Measurements from ENCODE around the gene OR2A1. TPM values are rescaled to one million over a fixed set of nuclear protein-coding genes. Genes with fewer than 3 reads are reported as not detected.
"Not testable (repeated sequence)": the region's sequence is repeated elsewhere in the genome, so short reads cannot be mapped to it uniquely, and the experiment has no call there.

The OR2A1 gene
- total and polyA plus RNA-seq, 2 of the 8 experiments (the other 6 are each of a cell fraction or from before 2014, with no cell fraction given) = 0.05 TPM; not detected in 1

DNA sequence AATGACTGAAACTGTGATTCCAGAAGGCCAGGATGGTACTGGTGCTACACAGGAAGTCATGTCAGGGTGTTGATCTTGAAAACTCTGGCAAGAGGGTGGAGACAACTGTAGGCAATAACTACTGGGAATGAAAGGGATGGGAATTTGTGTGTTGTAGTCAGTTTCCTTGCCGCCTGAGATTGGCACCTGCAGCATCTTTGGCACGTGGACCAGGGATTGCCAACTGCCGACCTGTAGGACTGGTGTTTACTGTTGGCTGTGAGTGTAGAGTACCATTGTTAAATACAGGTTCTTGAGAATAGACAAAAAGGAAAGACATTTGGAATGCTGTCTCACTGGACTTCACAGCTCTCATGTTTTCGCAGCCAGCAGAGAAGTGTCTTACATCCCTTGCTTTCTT lies 11.1 kb downstream of the OR2A1 start:
- H3K27ac ChIP-seq (ENCODE audit: low read depth, low read length); H3K18ac ChIP-seq (ENCODE audit: extremely low read depth, low read length); H3K27me3 ChIP-seq (replicated peaks in 1 of 4; ENCODE audit: control insufficient read depth in 3 of 4, extremely low read depth in 1 of 4, insufficient read depth in 3 of 4, low read length in 3 of 4); H3K56ac ChIP-seq (replicated peaks; ENCODE audit: insufficient read length, low read depth, low read length); DNase-seq (ENCODE audit: low read depth in 1 of 2, low spot score in 2 of 2); H3K4ac ChIP-seq (replicated peaks; ENCODE audit: insufficient read length, low read depth, low read length); H3K79me1 ChIP-seq (ENCODE audit: low read depth, low read length); H3K4me3 ChIP-seq (ENCODE audit: extremely low read depth in 1 of 4, insufficient read depth in 2 of 4, low read depth in 3 of 4, low read length in 4 of 4); H2BK12ac ChIP-seq (ENCODE audit: low read depth, low read length); H4K5ac ChIP-seq (ENCODE audit: insufficient read length, low read depth, low read length); H2BK120ac ChIP-seq (replicated peaks; ENCODE audit: low read depth, low read length); H2BK5ac ChIP-seq (ENCODE audit: low read depth, low read length); H3K4me2 ChIP-seq (ENCODE audit: insufficient read depth in 1 of 2, low read depth in 2 of 2, low read length in 2 of 2); H3K23me2 ChIP-seq (ENCODE audit: low read depth, low read length); H2BK20ac ChIP-seq (ENCODE audit: low read length); H2AK5ac ChIP-seq (ENCODE audit: low read depth, low read length); CTCF ChIA-PET (ENCODE audit: partially characterized antibody); H4K91ac ChIP-seq (replicated peaks; ENCODE audit: insufficient read length, low read length); H4K20me1 ChIP-seq (replicated peaks in 1 of 2; ENCODE audit: control insufficient read depth in 1 of 2, insufficient read depth in 2 of 2, low read length in 2 of 2); POLR2A ChIA-PET (ENCODE audit: partially characterized antibody); H3K79me2 ChIP-seq (ENCODE audit: control insufficient read depth in 1 of 2, insufficient read depth in 2 of 2, low read length in 2 of 2); H3K36me3 ChIP-seq (ENCODE audit: control insufficient read depth in 2 of 4, insufficient read depth in 4 of 4, low read length in 3 of 4); H4K8ac ChIP-seq (ENCODE audit: extremely low read depth, insufficient read depth, low read length); H3K4me1 ChIP-seq (replicated peaks in 1 of 4; ENCODE audit: control insufficient read depth in 3 of 4, insufficient read depth in 4 of 4, low read length in 3 of 4); H2AFZ ChIP-seq (ENCODE audit: low read length); H3K9me3 ChIP-seq (ENCODE audit: insufficient read depth in 2 of 2, low read depth in 1 of 2, low read length in 1 of 2); FAIRE-seq; H3K23ac ChIP-seq (ENCODE audit: insufficient read length); H2BK15ac ChIP-seq (ENCODE audit: low read length); H3K9ac ChIP-seq (replicated peaks in 1 of 4; ENCODE audit: extremely low read depth in 1 of 4, low read depth in 3 of 4, low read length in 3 of 4); H3K14ac ChIP-seq (ENCODE audit: insufficient read length): not testable (repeated sequence)
- 95% methylated on average over 3 of the region's 4 CpGs; no CpG with 5 or more reads in 1 of the 2 experiments for WGBS, 2 experiments (ENCODE audit: extremely low coverage in 1 of 2, insufficient coverage in 1 of 2, insufficient read length in 1 of 2, insufficient replicate concordance in 2 of 2, low coverage in 1 of 2, low lambda C conversion rate in 2 of 2, missing lambda C conversion rate in 1 of 2)

DNA sequence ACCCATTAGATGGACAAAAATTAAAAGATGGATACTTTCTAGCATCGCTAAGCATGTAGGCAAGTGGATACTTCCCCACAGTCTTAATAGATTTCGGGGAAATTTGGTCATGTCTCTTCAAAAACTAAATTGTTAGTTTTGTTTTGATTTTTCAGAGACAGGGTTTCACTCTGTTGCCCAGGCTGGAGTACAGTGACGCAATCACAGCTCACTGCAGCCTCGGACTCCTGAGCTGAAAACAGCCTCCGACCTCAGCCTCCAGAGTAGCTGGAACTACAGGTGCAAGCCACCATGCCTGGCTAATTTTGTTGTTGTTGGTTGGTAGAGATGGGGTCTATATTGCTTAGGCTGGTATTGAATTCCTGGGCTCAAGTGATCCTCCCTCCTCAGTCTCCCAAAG lies 13.6 kb downstream of the OR2A1 start:
- H4K8ac ChIP-seq (ENCODE audit: extremely low read depth, insufficient read depth, low read length); H2BK5ac ChIP-seq (ENCODE audit: low read depth, low read length); H4K91ac ChIP-seq (replicated peaks; ENCODE audit: insufficient read length, low read length); DNase-seq (ENCODE audit: low read depth in 1 of 2, low spot score in 2 of 2); H3K23me2 ChIP-seq (ENCODE audit: low read depth, low read length); FAIRE-seq; H3K4me3 ChIP-seq (ENCODE audit: extremely low read depth in 1 of 4, insufficient read depth in 2 of 4, low read depth in 3 of 4, low read length in 4 of 4); CTCF ChIA-PET (ENCODE audit: partially characterized antibody); H3K4ac ChIP-seq (replicated peaks; ENCODE audit: insufficient read length, low read depth, low read length); H3K56ac ChIP-seq (replicated peaks; ENCODE audit: insufficient read length, low read depth, low read length); H4K5ac ChIP-seq (ENCODE audit: insufficient read length, low read depth, low read length); H3K4me1 ChIP-seq (replicated peaks in 1 of 4; ENCODE audit: control insufficient read depth in 3 of 4, insufficient read depth in 4 of 4, low read length in 3 of 4); H3K27me3 ChIP-seq (replicated peaks in 1 of 4; ENCODE audit: control insufficient read depth in 3 of 4, extremely low read depth in 1 of 4, insufficient read depth in 3 of 4, low read length in 3 of 4); H2BK15ac ChIP-seq (ENCODE audit: low read length); H2BK20ac ChIP-seq (ENCODE audit: low read length); H2BK120ac ChIP-seq (replicated peaks; ENCODE audit: low read depth, low read length); H4K20me1 ChIP-seq (replicated peaks in 1 of 2; ENCODE audit: control insufficient read depth in 1 of 2, insufficient read depth in 2 of 2, low read length in 2 of 2); H3K14ac ChIP-seq (ENCODE audit: insufficient read length); H3K4me2 ChIP-seq (ENCODE audit: insufficient read depth in 1 of 2, low read depth in 2 of 2, low read length in 2 of 2); H3K36me3 ChIP-seq (ENCODE audit: control insufficient read depth in 2 of 4, insufficient read depth in 4 of 4, low read length in 3 of 4); H3K23ac ChIP-seq (ENCODE audit: insufficient read length); POLR2A ChIA-PET (ENCODE audit: partially characterized antibody); H2AFZ ChIP-seq (ENCODE audit: low read length); H3K9ac ChIP-seq (replicated peaks in 1 of 4; ENCODE audit: extremely low read depth in 1 of 4, low read depth in 3 of 4, low read length in 3 of 4); H3K9me3 ChIP-seq (ENCODE audit: insufficient read depth in 2 of 2, low read depth in 1 of 2, low read length in 1 of 2); H2AK5ac ChIP-seq (ENCODE audit: low read depth, low read length); H3K79me1 ChIP-seq (ENCODE audit: low read depth, low read length); H3K27ac ChIP-seq (ENCODE audit: low read depth, low read length); H3K18ac ChIP-seq (ENCODE audit: extremely low read depth, low read length); H3K79me2 ChIP-seq (ENCODE audit: control insufficient read depth in 1 of 2, insufficient read depth in 2 of 2, low read length in 2 of 2); H2BK12ac ChIP-seq (ENCODE audit: low read depth, low read length): not testable (repeated sequence)
- WGBS, 2 experiments (ENCODE audit: extremely low coverage in 1 of 2, insufficient coverage in 1 of 2, insufficient read length in 1 of 2, insufficient replicate concordance in 2 of 2, low coverage in 1 of 2, low lambda C conversion rate in 2 of 2, missing lambda C conversion rate in 1 of 2) = 100% methylated on average over 3 of the region's 5 CpGs; no CpG with 5 or more reads in 1 of the 2 experiments
